Mucosa of descending colon (tissue), 3 donors: Measurements from ENCODE around the gene ETF1. TPM values are rescaled to one million over a fixed set of nuclear protein-coding genes. Genes with fewer than 3 reads are reported as not detected.

Source experiments
- ATAC-seq: fragments of 200-7000 bp; cut with Tn5 transposase; one replicate; pipeline ENCODE4 v1.9.1; 2020; ENCODE audit warnings: mild to moderate bottlenecking, moderate library complexity
- DNase-seq, 3 donors: peaks; one replicate each; pipeline ENCODE4 v3.0.0-alpha.2; 2020
- H3K36me3 ChIP-seq: fragments of 200-600 bp; one replicate; pipeline ENCODE4 v1.8.0; 2021; ENCODE audit warnings: low read depth, mild to moderate bottlenecking
- H3K4me1 ChIP-seq: fragments of 200-600 bp; one replicate; pipeline ENCODE4 v1.8.0; 2021; ENCODE audit warnings: low read depth, mild to moderate bottlenecking
- H3K4me3 ChIP-seq: fragments of 200-600 bp; one replicate; pipeline ENCODE4 v1.8.0; 2021; ENCODE audit warnings: mild to moderate bottlenecking
- H3K9me3 ChIP-seq: fragments of 200-600 bp; one replicate; pipeline ENCODE4 v1.8.0; 2021; ENCODE audit warnings: mild to moderate bottlenecking
- intact Hi-C, 2 donors: fragments of 100-400 bp; cut with DNase I in 1 of 2; cut with micrococcal nuclease in 1 of 2; formaldehyde crosslinking; loops; one replicate each; pipeline versions ENCODE4 v1.11.0 to v1.11.1; 2022; cut with DNase I, micrococcal nuclease
- total RNA-seq, 3 donors: library from RNA; stranded (reverse); fragmentation: NEBNext Ultra II Directional in 2 of 3; extraction: Animal tissue kit (Norgen Biotek cat#: 25700) in 2 of 3; gene quantifications; one replicate each; pipeline versions ENCODE4 v1.2.1 to v1.2.4, GENCODE V29; 2021 to 2023
- TF ChIP-seq, protein P1 (sequence below): fragments of 200-600 bp; IDR thresholded peaks from one replicate; pipeline ENCODE4 v1.8.0; 2022; ENCODE audit warnings: antibody characterized with exemption, mild to moderate bottlenecking
- donor health status: DM: no; HTN: no; CAD: no; lungs with moderate emphysema.
- donor health status: DM: no; HTN: no; CAD: no.
- donor health status: DM: no; HTN: yes; CAD: no.

ETF1 gene
- total RNA-seq, 3 donors from 2014 or later = 66.5 to 114 (median 85.7) TPM

DNA sequence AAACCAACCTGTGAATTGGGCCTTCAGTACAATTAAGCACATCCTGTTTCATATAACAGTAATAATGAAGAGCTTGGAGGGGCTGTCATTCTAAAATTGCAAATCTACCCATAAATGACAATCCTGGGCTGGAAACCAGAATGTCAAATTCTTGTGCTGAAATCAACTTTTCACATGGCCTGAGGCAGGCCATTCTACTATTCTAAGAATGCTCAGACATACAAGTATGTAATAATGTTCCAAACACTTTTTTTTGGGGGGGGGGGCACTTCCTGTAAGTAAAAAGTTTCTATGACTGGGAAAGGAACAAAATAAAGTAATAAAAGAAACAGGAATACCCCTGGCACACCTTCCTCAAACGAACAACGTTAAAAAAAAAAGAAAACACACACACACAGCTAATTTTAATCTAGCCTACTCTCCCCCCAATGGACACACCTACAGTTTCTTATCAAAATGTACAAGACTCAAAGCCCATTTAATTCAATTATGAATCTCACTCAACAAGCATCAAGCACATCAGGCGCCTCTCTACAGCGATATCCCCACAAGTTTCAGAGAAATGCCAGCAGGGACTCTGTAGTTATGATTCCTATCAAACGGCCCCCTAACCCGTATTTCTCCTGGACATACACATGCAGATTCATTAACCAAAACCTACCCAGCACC, 1.4 kb downstream of the ETF1 start:
- TF ChIP-seq, protein P1, sequence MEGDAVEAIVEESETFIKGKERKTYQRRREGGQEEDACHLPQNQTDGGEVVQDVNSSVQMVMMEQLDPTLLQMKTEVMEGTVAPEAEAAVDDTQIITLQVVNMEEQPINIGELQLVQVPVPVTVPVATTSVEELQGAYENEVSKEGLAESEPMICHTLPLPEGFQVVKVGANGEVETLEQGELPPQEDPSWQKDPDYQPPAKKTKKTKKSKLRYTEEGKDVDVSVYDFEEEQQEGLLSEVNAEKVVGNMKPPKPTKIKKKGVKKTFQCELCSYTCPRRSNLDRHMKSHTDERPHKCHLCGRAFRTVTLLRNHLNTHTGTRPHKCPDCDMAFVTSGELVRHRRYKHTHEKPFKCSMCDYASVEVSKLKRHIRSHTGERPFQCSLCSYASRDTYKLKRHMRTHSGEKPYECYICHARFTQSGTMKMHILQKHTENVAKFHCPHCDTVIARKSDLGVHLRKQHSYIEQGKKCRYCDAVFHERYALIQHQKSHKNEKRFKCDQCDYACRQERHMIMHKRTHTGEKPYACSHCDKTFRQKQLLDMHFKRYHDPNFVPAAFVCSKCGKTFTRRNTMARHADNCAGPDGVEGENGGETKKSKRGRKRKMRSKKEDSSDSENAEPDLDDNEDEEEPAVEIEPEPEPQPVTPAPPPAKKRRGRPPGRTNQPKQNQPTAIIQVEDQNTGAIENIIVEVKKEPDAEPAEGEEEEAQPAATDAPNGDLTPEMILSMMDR = no peak
- intact Hi-C loops = no loop called here
- Histone ChIP-seq H3K4me1 (peaks cover 39% of the 10 kb centered on the region), H3K36me3 (no peaks in the 10 kb centered on the region), H3K9me3 (no peaks in the 10 kb centered on the region), H3K4me3 (peak overlapping the region; percentile 98)
- ATAC-seq (no peak), DNase-seq (no peak)

DNA sequence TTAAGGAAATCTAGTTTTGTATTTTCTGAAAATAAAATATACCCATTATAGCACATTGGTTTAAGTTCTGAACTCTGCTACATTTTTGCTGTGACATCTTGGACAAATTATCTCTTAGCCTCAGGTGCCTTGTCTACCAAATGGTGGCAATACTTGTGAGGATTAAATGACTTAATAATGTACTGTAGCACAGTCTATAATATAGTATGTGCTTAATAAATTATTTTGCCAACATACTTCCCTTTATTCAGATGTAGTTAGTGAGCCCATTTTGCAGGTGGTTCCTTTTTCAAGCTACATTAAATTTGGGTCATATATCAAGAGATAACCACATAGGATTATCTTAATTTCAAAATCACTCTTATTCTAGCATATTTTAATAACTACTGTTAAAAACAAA, 3.2 kb downstream of the ETF1 start:
- no peak overlapping the region for H3K4me3 ChIP-seq
- DNase-seq = no peak
- no peaks in the 10 kb centered on the region for H3K36me3 ChIP-seq
- no peaks in the 10 kb centered on the region for H3K9me3 ChIP-seq
- ATAC-seq = no peak
- intact Hi-C loops = no loop called here
- TF ChIP-seq, protein P1 = no peak
- peaks cover 30% of the 10 kb centered on the region for H3K4me1 ChIP-seq

DNA sequence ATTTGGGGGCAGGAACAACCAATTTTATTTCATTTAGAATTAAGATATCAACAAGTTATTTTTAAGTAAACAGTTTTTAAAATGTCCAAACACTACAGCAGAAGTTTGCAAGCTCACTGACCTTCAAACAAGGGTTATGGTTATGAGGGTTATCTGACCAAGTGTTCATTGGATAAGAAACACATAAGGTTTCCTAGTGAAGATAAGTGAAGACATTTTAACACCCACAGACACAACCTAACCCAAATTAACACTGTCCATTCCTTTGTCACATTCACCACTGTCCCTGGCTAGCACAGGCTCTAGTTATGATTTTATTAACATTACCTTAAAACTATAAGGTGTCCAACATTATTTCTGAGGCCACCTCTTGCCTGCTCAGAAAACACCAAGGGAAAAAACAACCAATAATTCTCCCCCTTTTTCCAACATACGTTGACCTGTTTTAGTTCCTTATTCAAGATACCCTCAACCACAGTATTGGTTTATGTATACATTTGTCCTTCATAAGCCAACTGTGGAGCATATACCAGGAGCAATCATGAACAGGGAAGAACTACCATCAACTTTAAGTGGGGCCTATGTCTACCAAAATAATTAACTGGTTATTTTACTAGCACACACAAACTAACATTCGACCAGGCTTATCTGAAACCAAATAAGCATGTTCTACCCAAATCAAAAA, 4.0 kb downstream of the ETF1 start:
- intact Hi-C loops = no loop called here
- no peak for ATAC-seq
- peaks cover 23% of the 10 kb centered on the region for H3K4me1 ChIP-seq

DNA sequence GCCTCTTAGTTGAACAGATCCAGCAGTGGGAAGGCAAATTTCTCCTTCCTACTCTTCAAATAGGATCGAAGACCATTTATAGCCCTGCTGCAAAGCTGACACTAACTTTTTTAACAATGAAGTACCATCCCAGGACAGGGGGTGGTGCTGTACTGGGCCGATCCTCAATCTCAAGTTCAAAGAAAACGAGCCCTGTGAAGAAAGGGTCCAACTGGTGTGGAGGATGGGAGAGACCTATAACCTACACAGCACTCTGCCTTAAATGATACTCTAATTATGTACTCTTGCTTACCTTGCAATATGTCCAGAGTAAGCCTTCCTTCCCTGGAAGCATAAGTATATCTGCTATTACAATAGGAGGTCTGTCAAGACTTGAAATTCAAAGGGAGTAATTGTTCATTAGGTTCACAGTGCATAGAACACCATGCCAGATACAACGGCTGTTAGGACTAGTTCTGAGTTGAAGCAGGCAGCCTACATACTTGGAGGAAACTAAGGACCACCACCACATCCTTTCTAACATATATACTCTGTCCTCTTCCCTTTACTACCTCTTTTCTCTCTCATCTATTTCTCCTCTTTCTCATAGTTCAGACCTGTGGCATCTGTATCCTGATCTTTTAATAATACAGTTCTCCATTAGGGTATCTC, 6.2 kb downstream of the ETF1 start:
- ATAC-seq (peak; percentile 57), DNase-seq (no peak)
- H3K4me1 ChIP-seq = peaks cover 19% of the 10 kb centered on the region
- intact Hi-C loops = no loop called here
- H3K36me3 ChIP-seq = no peaks in the 10 kb centered on the region
- TF ChIP-seq, protein P1 = no peak
- H3K9me3 ChIP-seq = no peaks in the 10 kb centered on the region
- no peak overlapping the region for H3K4me3 ChIP-seq

More for the DNA sequence above, 4.0 kb downstream of the ETF1 start:
- Histone ChIP-seq H3K36me3 (no peaks in the 10 kb centered on the region), H3K4me3 (no peak overlapping the region), H3K9me3 (no peaks in the 10 kb centered on the region)
- no peak for DNase-seq
- TF ChIP-seq, protein P1 = no peak

DNA sequence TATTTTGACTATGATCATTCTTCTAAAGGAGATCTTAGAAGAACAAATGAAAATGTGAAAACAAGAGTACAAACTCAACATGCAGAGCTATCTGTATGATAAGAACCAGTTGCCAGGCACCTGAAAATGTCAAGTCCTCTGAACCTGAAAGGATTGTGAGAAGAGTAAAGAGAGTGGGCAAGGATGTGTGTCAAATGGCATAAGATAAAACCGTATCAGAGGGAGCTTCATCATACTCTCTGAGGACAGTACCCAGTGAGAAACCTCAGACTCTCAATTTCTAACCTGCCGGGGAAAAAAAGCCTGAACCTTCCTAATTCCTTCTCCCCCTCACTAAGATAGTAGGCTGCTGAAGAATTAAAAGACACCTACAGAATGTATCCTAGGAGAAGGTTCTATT, 6.8 kb downstream of the ETF1 start:
- H3K4me1 ChIP-seq = peaks cover 13% of the 10 kb centered on the region
- ATAC-seq (no peak), DNase-seq (no peak)
- intact Hi-C loops = no loop called here
- TF ChIP-seq, protein P1 = no peak
- H3K9me3 ChIP-seq = no peaks in the 10 kb centered on the region
- no peak overlapping the region for H3K4me3 ChIP-seq
- no peaks in the 10 kb centered on the region for H3K36me3 ChIP-seq
